Measurements from ENCODE around the gene UGT1A8.

DNA sequence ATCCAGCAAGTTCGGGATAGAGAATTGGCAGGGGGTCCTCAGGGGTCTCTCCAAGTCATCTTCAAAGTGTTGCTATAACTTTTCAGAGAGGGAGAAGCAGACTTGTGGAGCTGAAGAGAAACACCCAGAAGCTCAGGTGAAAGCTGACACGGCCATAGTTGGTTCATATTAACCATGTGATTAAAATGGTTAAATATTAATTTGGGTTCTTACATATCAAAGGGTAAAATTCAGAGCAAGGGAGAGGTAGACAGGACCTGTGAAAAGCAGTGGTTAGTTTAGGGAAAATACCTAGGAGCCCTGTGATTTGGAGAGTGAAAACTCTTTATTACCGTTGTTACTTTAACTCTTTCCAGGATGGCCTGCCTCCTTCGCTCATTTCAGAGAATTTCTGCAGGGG, 75.2 kb downstream of the UGT1A8 start, which contains the start of gene UGT1A6:
- TF ChIP-seq POLR2A (IDR thresholded peaks at IDR 0.05; ENCODE audit: borderline replicate concordance, extremely low read depth, insufficient read depth, insufficient read length) (no peak), SIN3A (IDR thresholded peaks at IDR 0.05; ENCODE audit: low read depth) (no peak), POLR2AphosphoS5 (IDR thresholded peaks at IDR 0.05; ENCODE audit: low read depth, low read length) (no peak), FOSL1 (IDR thresholded peaks at IDR 0.05; ENCODE audit: low read depth) (no peak), CEBPB (IDR thresholded peaks at IDR 0.05; ENCODE audit: low read depth) (no peak), SP1 (IDR thresholded peaks at IDR 0.05; ENCODE audit: low read depth) (no peak), JUND (IDR thresholded peaks at IDR 0.05) (no peak), ATF3 (IDR thresholded peaks at IDR 0.05) (no peak), EGR1 (IDR thresholded peaks at IDR 0.05; ENCODE audit: low read depth) (no peak), ZFX (IDR thresholded peaks at IDR 0.05) (no peak)
- TF ChIP-seq, protein P1, sequence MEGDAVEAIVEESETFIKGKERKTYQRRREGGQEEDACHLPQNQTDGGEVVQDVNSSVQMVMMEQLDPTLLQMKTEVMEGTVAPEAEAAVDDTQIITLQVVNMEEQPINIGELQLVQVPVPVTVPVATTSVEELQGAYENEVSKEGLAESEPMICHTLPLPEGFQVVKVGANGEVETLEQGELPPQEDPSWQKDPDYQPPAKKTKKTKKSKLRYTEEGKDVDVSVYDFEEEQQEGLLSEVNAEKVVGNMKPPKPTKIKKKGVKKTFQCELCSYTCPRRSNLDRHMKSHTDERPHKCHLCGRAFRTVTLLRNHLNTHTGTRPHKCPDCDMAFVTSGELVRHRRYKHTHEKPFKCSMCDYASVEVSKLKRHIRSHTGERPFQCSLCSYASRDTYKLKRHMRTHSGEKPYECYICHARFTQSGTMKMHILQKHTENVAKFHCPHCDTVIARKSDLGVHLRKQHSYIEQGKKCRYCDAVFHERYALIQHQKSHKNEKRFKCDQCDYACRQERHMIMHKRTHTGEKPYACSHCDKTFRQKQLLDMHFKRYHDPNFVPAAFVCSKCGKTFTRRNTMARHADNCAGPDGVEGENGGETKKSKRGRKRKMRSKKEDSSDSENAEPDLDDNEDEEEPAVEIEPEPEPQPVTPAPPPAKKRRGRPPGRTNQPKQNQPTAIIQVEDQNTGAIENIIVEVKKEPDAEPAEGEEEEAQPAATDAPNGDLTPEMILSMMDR (IDR thresholded peaks at IDR 0.05 in 2 of 3, conservative IDR thresholded peaks at IDR 0.05 in 1 of 3; ENCODE audit: borderline replicate concordance in 1 of 3, insufficient read depth in 1 of 3, low read depth in 2 of 3, low read length in 2 of 3), result no peak
- TF ChIP-seq, protein P2, sequence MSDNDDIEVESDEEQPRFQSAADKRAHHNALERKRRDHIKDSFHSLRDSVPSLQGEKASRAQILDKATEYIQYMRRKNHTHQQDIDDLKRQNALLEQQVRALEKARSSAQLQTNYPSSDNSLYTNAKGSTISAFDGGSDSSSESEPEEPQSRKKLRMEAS (IDR thresholded peaks at IDR 0.05), result no peak
- TF ChIP-seq, protein P3, sequence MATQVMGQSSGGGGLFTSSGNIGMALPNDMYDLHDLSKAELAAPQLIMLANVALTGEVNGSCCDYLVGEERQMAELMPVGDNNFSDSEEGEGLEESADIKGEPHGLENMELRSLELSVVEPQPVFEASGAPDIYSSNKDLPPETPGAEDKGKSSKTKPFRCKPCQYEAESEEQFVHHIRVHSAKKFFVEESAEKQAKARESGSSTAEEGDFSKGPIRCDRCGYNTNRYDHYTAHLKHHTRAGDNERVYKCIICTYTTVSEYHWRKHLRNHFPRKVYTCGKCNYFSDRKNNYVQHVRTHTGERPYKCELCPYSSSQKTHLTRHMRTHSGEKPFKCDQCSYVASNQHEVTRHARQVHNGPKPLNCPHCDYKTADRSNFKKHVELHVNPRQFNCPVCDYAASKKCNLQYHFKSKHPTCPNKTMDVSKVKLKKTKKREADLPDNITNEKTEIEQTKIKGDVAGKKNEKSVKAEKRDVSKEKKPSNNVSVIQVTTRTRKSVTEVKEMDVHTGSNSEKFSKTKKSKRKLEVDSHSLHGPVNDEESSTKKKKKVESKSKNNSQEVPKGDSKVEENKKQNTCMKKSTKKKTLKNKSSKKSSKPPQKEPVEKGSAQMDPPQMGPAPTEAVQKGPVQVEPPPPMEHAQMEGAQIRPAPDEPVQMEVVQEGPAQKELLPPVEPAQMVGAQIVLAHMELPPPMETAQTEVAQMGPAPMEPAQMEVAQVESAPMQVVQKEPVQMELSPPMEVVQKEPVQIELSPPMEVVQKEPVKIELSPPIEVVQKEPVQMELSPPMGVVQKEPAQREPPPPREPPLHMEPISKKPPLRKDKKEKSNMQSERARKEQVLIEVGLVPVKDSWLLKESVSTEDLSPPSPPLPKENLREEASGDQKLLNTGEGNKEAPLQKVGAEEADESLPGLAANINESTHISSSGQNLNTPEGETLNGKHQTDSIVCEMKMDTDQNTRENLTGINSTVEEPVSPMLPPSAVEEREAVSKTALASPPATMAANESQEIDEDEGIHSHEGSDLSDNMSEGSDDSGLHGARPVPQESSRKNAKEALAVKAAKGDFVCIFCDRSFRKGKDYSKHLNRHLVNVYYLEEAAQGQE (IDR thresholded peaks at IDR 0.05; ENCODE audit: low read depth), result no peak
